Ishikawa (cell line): Measurements from ENCODE around the gene ZNF213.
A peak's percentile ranks its signal among the peaks of the same experiment; 100 is the strongest.

Experiments
- CEBPB ChIP-seq: IDR thresholded peaks from 2 replicates; pipeline ENCODE4 v1.6.1; 2012
- CREB1 ChIP-seq: IDR thresholded peaks from 2 replicates; pipeline ENCODE4 v1.6.1; 2012; ENCODE audit warnings: low read depth
- EGR1 ChIP-seq: IDR thresholded peaks from 2 replicates; pipeline ENCODE4 v1.6.1; 2012
- EP300 ChIP-seq: IDR thresholded peaks from 2 replicates; pipeline ENCODE4 v1.6.1; 2012; ENCODE audit warnings: borderline replicate concordance
- FOXM1 ChIP-seq: IDR thresholded peaks from 2 replicates; pipeline ENCODE4 v1.6.1; 2012; ENCODE audit warnings: low read depth, borderline replicate concordance
- NFIC ChIP-seq: IDR thresholded peaks from 2 replicates; pipeline ENCODE4 v1.6.1; 2012
- RAD21 ChIP-seq: IDR thresholded peaks from 2 replicates; pipeline ENCODE4 v1.6.1; 2012; ENCODE audit warnings: low read depth
- TAF1 ChIP-seq: IDR thresholded peaks from 2 replicates; pipeline ENCODE4 v1.6.1; 2012; ENCODE audit warnings: low read depth, mild to moderate bottlenecking
- TCF12 ChIP-seq: IDR thresholded peaks from 2 replicates; pipeline ENCODE4 v1.6.1; 2012; ENCODE audit warnings: low read depth
- TEAD4 ChIP-seq: IDR thresholded peaks from 2 replicates; pipeline ENCODE4 v1.6.1; 2012
- USF1 ChIP-seq: IDR thresholded peaks from 2 replicates; pipeline ENCODE4 v1.6.1; 2012
- YY1 ChIP-seq: IDR thresholded peaks from 2 replicates; pipeline ENCODE4 v1.6.1; 2012; ENCODE audit warnings: low read depth
- ZBTB7A ChIP-seq: IDR thresholded peaks from 2 replicates; pipeline ENCODE4 v1.6.1; 2012; ENCODE audit warnings: low read depth
- TF ChIP-seq, protein P1 (sequence below): IDR thresholded peaks from 2 replicates; pipeline ENCODE4 v1.6.1; 2012; ENCODE audit warnings: low read depth, mild to moderate bottlenecking
- TF ChIP-seq, protein P2 (sequence below): IDR thresholded peaks from 2 replicates; pipeline ENCODE4 v1.6.1; 2012

ZNF213 gene

DNA sequence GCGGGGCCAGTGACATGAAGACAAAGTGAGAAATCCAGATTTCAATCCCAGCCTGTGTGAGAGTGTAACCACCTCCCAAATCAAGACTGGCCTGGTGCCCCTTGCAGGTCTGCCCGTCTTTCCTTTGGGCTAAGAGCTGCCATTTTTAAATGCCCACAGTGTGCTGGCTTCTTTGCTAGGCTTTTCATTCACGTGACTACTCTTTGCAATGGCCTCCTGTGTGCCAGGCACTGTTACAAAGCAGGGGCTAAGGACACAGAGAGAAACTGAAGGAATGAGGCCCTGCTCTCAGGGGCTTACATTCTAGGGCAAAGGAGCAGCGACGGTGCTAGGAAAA is 35.5 kb upstream of the ZNF213 start:
- TF ChIP-seq RAD21, result no peak
- no peak for TF ChIP-seq CEBPB
- no peak for TF ChIP-seq FOXM1
- no peak for TF ChIP-seq TAF1
- TF ChIP-seq CREB1, result no peak
- no peak for TF ChIP-seq ZBTB7A
- TF ChIP-seq, protein P1, sequence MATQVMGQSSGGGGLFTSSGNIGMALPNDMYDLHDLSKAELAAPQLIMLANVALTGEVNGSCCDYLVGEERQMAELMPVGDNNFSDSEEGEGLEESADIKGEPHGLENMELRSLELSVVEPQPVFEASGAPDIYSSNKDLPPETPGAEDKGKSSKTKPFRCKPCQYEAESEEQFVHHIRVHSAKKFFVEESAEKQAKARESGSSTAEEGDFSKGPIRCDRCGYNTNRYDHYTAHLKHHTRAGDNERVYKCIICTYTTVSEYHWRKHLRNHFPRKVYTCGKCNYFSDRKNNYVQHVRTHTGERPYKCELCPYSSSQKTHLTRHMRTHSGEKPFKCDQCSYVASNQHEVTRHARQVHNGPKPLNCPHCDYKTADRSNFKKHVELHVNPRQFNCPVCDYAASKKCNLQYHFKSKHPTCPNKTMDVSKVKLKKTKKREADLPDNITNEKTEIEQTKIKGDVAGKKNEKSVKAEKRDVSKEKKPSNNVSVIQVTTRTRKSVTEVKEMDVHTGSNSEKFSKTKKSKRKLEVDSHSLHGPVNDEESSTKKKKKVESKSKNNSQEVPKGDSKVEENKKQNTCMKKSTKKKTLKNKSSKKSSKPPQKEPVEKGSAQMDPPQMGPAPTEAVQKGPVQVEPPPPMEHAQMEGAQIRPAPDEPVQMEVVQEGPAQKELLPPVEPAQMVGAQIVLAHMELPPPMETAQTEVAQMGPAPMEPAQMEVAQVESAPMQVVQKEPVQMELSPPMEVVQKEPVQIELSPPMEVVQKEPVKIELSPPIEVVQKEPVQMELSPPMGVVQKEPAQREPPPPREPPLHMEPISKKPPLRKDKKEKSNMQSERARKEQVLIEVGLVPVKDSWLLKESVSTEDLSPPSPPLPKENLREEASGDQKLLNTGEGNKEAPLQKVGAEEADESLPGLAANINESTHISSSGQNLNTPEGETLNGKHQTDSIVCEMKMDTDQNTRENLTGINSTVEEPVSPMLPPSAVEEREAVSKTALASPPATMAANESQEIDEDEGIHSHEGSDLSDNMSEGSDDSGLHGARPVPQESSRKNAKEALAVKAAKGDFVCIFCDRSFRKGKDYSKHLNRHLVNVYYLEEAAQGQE, result no peak
- no peak for TF ChIP-seq NFIC
- no peak for TF ChIP-seq USF1
- no peak for TF ChIP-seq TEAD4
- TF ChIP-seq YY1, result no peak
- TF ChIP-seq, protein P2, sequence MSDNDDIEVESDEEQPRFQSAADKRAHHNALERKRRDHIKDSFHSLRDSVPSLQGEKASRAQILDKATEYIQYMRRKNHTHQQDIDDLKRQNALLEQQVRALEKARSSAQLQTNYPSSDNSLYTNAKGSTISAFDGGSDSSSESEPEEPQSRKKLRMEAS, result no peak
- TF ChIP-seq EP300, result no peak
- no peak for TF ChIP-seq TCF12
- no peak for TF ChIP-seq EGR1

DNA sequence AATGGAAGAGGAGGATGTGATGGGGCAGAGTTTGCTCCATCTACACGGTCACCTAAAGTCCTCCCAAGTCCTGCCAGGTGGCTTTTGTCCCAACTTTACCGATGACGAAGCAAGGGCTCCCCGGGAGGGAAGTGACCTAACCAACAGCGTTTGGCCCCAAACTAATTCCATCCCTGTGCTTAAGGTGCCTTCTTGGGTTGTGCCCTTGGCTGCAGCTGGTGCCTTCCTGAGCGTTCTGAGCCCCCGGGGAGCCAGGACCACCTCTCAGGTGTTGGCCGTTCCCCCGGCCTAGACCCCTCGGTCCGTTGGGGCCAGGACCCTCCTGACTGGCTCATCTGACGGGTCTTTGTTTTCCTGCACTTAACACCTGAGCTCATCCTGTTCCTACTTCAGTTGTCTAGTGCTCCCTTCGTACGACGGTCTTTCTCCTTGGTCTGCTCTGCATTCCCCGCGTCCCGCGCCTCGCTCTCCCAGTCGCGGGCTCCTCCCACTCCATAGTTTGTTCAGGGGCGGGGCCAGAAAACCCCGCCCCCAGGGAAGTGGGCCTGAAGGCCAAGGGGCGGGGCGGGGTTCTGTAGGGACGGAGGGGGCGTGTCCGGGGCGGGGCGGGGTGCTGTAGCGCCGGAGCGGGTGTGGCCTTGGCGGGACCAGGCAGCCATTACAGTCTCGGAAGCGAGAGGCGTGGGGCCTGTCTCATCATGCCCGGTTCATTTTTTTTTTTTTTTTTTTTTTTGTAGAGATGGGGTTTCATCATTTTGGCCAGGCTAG is 34.9 kb upstream of the ZNF213 start:
- TF ChIP-seq YY1 (peak; percentile 80), FOXM1 (no peak), EGR1 (no peak), ZBTB7A (no peak), TAF1 (no peak)
- TF ChIP-seq, protein P2, result 0 out of 2 replicates have a peak, but pooled peaks have one; percentile 62

DNA sequence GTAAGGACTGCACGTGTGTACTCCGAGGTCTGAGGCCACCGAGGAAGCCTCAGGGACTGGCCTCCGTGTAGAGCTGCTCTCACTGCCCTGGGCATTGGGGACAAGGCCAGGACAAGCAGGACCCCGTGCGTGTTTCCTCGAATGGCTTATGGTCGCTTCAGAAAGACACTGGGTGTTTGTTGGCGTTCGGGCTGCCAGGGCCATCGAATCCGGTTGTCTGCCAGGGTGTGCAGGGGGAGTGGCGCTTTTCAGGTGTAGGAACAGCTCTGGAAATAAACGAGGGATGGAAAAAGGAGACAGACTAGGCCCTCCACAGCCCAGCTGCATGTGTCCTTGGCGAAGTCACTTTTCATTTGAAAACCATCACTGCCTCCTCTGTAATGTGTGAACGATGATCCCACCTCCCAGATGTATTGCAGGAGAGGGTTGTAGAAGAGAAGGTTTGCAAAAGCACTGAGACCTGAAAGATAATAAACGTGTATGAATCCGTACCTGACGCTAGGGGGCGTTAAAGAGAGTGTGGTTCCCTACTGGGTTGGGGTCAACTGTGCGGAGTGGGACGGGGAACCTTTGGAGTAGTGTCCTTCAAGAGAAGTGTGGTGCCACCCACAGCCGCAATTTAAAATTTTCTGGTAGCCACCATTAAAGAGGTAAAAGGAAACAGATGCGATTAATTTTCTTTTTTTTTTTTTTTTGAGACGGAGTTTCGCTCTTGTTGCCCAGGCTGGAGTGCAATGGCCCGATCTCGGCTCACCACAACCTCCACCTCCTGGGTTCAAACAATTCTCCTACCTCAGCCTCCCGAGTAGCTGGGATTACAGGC is 33.6 kb upstream of the ZNF213 start:
- no peak for TF ChIP-seq EP300
- TF ChIP-seq, protein P1, result no peak

GRCh38 chr16:3101841-3102470 is 32.9 kb upstream of the ZNF213 start:
- TF ChIP-seq CEBPB (no peak), USF1 (no peak), TAF1 (0 out of 2 replicates have a peak, but pooled peaks have one; percentile 25), ZBTB7A (no peak), EGR1 (no peak), YY1 (no peak)

- TF ChIP-seq NFIC, result 0 out of 2 replicates have a peak, but pooled peaks have one; percentile 43
- TF ChIP-seq ZBTB7A, result peak; percentile 85
- no peak for TF ChIP-seq RAD21
- TF ChIP-seq, protein P1, result no peak
- no peak for TF ChIP-seq TEAD4
- TF ChIP-seq USF1, result peak; percentile 41
- peak; percentile 68; the same call in 1 of the 2 replicates for TF ChIP-seq TCF12
- TF ChIP-seq EP300, result no peak
- TF ChIP-seq CREB1, result no peak
- TF ChIP-seq, protein P2, result peak; percentile 66
- peak; percentile 96 for TF ChIP-seq TAF1
- no peak for TF ChIP-seq CEBPB
- 0 out of 2 replicates have a peak, but pooled peaks have one; percentile 5 for TF ChIP-seq EGR1
- no peak for TF ChIP-seq YY1
- TF ChIP-seq FOXM1, result no peak
These were observed 28.5 kb upstream of the ZNF213 start for GRCh38 chr16:3106205-3106928.
